ENCODE results near the gene NOC2L.

NOC2L gene

GRCh38 chr1:958823-959730 is at the start of gene NOC2L:
Gene NOC2L, minus strand, starts transcription at chr1:959256. Its CDS starts 16 bp downstream, at chr1:959240.
- Mint-ChIP-seq H3K4me3 (peak within 1 kb of the TSS; percentile 95), H3K4me1 (ENCODE audit: low read depth) (peaks cover 26% of the 10 kb centered on the region), H3K27ac (peak within 1 kb of the TSS; percentile 91), H3K36me3 (ENCODE audit: low read depth) (peaks cover 66% of the 10 kb centered on the region), H3K9me3 (no peaks in the 10 kb centered on the region), H3K27me3 (no peaks in the 10 kb centered on the region)
- peak; percentile 100 for DNase-seq

- no peaks in the 10 kb centered on the region for H3K9me3 Mint-ChIP-seq
- H3K4me3 Mint-ChIP-seq: no peak overlapping the region
- no peak for DNase-seq
- no peaks in the 10 kb centered on the region for H3K36me3 Mint-ChIP-seq (ENCODE audit: low read depth)
- H3K27ac Mint-ChIP-seq: no peak overlapping the region
- H3K4me1 Mint-ChIP-seq (ENCODE audit: low read depth): peaks cover 11% of the 10 kb centered on the region
- H3K27me3 Mint-ChIP-seq: peaks cover 49% of the 10 kb centered on the region
Measured at GRCh38 chr1:1006305-1007159, 47.5 kb upstream of the NOC2L start.

GRCh38 chr1:1005774-1006304 is 46.8 kb upstream of the NOC2L start:
- Mint-ChIP-seq H3K36me3 (ENCODE audit: low read depth) (no peaks in the 10 kb centered on the region), H3K27ac (no peak overlapping the region), H3K4me1 (ENCODE audit: low read depth) (peaks cover 14% of the 10 kb centered on the region), H3K4me3 (no peak overlapping the region), H3K9me3 (no peaks in the 10 kb centered on the region), H3K27me3 (peaks cover 54% of the 10 kb centered on the region)
- no peak for DNase-seq

- Mint-ChIP-seq H3K27me3 (peaks cover 58% of the 10 kb centered on the region), H3K4me3 (no peak overlapping the region), H3K27ac (no peak overlapping the region), H3K4me1 (ENCODE audit: low read depth) (peaks cover 16% of the 10 kb centered on the region), H3K36me3 (ENCODE audit: low read depth) (no peaks in the 10 kb centered on the region), H3K9me3 (no peaks in the 10 kb centered on the region)
- no peak for DNase-seq
Measured at GRCh38 chr1:1004780-1005697, 46.0 kb upstream of the NOC2L start.

- H3K36me3 Mint-ChIP-seq (ENCODE audit: low read depth): no peaks in the 10 kb centered on the region
- DNase-seq: no peak
- no peak overlapping the region for H3K4me3 Mint-ChIP-seq
- no peaks in the 10 kb centered on the region for H3K9me3 Mint-ChIP-seq
- H3K27me3 Mint-ChIP-seq: peaks cover 58% of the 10 kb centered on the region
- peaks cover 16% of the 10 kb centered on the region for H3K4me1 Mint-ChIP-seq (ENCODE audit: low read depth)
- H3K27ac Mint-ChIP-seq: no peak overlapping the region
Measured at GRCh38 chr1:1004420-1004779, 45.3 kb upstream of the NOC2L start.

GRCh38 chr1:1003618-1004419 is 44.8 kb upstream of the NOC2L start:
- peaks cover 14% of the 10 kb centered on the region for H3K4me1 Mint-ChIP-seq (ENCODE audit: low read depth)
- no peak overlapping the region for H3K27ac Mint-ChIP-seq
- no peak for DNase-seq
- no peaks in the 10 kb centered on the region for H3K36me3 Mint-ChIP-seq (ENCODE audit: low read depth)
- H3K9me3 Mint-ChIP-seq: no peaks in the 10 kb centered on the region
- no peak overlapping the region for H3K4me3 Mint-ChIP-seq
- H3K27me3 Mint-ChIP-seq: peaks cover 58% of the 10 kb centered on the region

- Mint-ChIP-seq H3K4me1 (ENCODE audit: low read depth) (peaks cover 15% of the 10 kb centered on the region), H3K4me3 (peak overlapping the region; percentile 65), H3K27ac (no peak overlapping the region), H3K27me3 (peaks cover 54% of the 10 kb centered on the region), H3K9me3 (no peaks in the 10 kb centered on the region), H3K36me3 (ENCODE audit: low read depth) (no peaks in the 10 kb centered on the region)
- no peak for DNase-seq
Measured at GRCh38 chr1:1001057-1001783, 42.2 kb upstream of the NOC2L start.

GRCh38 chr1:1000357-1001056 is 41.5 kb upstream of the NOC2L start:
- H3K9me3 Mint-ChIP-seq: no peaks in the 10 kb centered on the region
- H3K36me3 Mint-ChIP-seq (ENCODE audit: low read depth): no peaks in the 10 kb centered on the region
- peak overlapping the region; percentile 65 for H3K4me3 Mint-ChIP-seq
- peaks cover 55% of the 10 kb centered on the region for H3K27me3 Mint-ChIP-seq
- H3K4me1 Mint-ChIP-seq (ENCODE audit: low read depth): peaks cover 18% of the 10 kb centered on the region
- peak overlapping the region; percentile 77 for H3K27ac Mint-ChIP-seq
- DNase-seq: peak; percentile 83

GRCh38 chr1:999725-1000356 is 40.8 kb upstream of the NOC2L start, which contains the start of gene HES4:
Gene HES4, minus strand, starts transcription at chr1:1000097. Its CDS starts 124 bp downstream, at chr1:999973.
- Mint-ChIP-seq H3K27ac (peak within 1 kb of the TSS; percentile 77), H3K4me1 (ENCODE audit: low read depth) (peaks cover 13% of the 10 kb centered on the region)
- peak; percentile 77 for DNase-seq

GRCh38 chr1:998995-999724 is 40.1 kb upstream of the NOC2L start:
- DNase-seq: peak; percentile 47
- H3K36me3 Mint-ChIP-seq (ENCODE audit: low read depth): no peaks in the 10 kb centered on the region
- H3K27me3 Mint-ChIP-seq: peaks cover 52% of the 10 kb centered on the region
- peaks cover 9% of the 10 kb centered on the region for H3K4me1 Mint-ChIP-seq (ENCODE audit: low read depth)
- no peaks in the 10 kb centered on the region for H3K9me3 Mint-ChIP-seq
- no peak overlapping the region for H3K4me3 Mint-ChIP-seq
- no peak overlapping the region for H3K27ac Mint-ChIP-seq

More at GRCh38 chr1:999725-1000356, 40.8 kb upstream of the NOC2L start, which contains the start of gene HES4:
- H3K4me3 Mint-ChIP-seq: peak within 1 kb of the TSS; percentile 65
- peaks cover 54% of the 10 kb centered on the region for H3K27me3 Mint-ChIP-seq
- no peaks in the 10 kb centered on the region for H3K9me3 Mint-ChIP-seq
- no peaks in the 10 kb centered on the region for H3K36me3 Mint-ChIP-seq (ENCODE audit: low read depth)

- Mint-ChIP-seq H3K9me3 (no peaks in the 10 kb centered on the region), H3K36me3 (ENCODE audit: low read depth) (no peaks in the 10 kb centered on the region), H3K4me3 (no peak overlapping the region), H3K27ac (no peak overlapping the region), H3K4me1 (ENCODE audit: low read depth) (peaks cover 9% of the 10 kb centered on the region), H3K27me3 (peaks cover 52% of the 10 kb centered on the region)
- no peak for DNase-seq
Measured at GRCh38 chr1:998745-998994, 39.6 kb upstream of the NOC2L start.

All from activated T-cell treated with anti-CD3 and anti-CD28 coated beads, Interleukin-2, amount 50 U/mL, for 24 hours (primary cell).